HepG2 (cell line): ENCODE measurements around the gene IKZF3. TPM values are rescaled to one million over a fixed set of nuclear protein-coding genes. Genes with fewer than 3 reads are reported as not detected.

Experiments used
- ATAC-seq: fragments of 200-7000 bp; cut with Tn5 transposase; 3 replicates; pipeline ENCODE4 v1.9.1; 2020; ENCODE audit warnings: mild to moderate bottlenecking, moderate library complexity
- BruUV-seq: library from RNA; stranded (reverse); fragments of 400-500 nt; replicated peaks from 2 replicates; lab custom pipeline; 2021; lab: Mats Ljungman, UMichigan
- CTCF ChIA-PET: fragments of 300-600 bp; formaldehyde crosslinking; extraction: SDS; loops from one replicate; lab custom pipeline; 2021; ENCODE audit warnings: low total read pairs, inconsistent platforms, low intra/inter-chr PET ratio; lab: Yijun Ruan, JAX
- POLR2A ChIA-PET: fragments of 350-600 bp; sonication (Branson Sonifier 250); formaldehyde crosslinking; loops from one replicate; lab custom pipeline; 2020; ENCODE audit warnings: antibody characterized with exemption, inconsistent platforms; lab: Yijun Ruan, JAX
- DNase-seq: peaks from one replicate; pipeline ENCODE4 v3.0.0-alpha.2; 2015; ENCODE audit warnings: low spot score
- FAIRE-seq: peaks from 3 replicates; lab custom pipeline; 2011; peaks lifted over from hg19 to GRCh38; lab: Jason Lieb, UNC
- H2AFZ ChIP-seq: one replicate; pipeline ENCODE4 v1.6.1; 2011; ENCODE audit warnings: low read length, inconsistent platforms
- H3K27ac ChIP-seq: fragments of 300-600 bp; 3 replicates; pipeline ENCODE4 v1.8.0; 2011; ENCODE audit warnings: mixed run types, mild to moderate bottlenecking, mixed read lengths, low read length, inconsistent platforms; ENCODE audit not compliant: insufficient read depth; ENCODE audit errors: extremely low read length
- H3K27me3 ChIP-seq, 2 experiments: fragments of 200-600 bp in 1 of 2; 2 replicates in 1 of 2; 3 replicates in 1 of 2; pipeline versions ENCODE4 v1.6.0 to v1.8.0; 2011; ENCODE audit warnings: low read length in 2 of 2, mild to moderate bottlenecking in 2 of 2, moderate library complexity in 2 of 2, inconsistent platforms in 1 of 2; ENCODE audit not compliant: insufficient read depth in 2 of 2, control insufficient read depth in 1 of 2
- H3K36me3 ChIP-seq, 2 experiments: fragments of 200-600 bp in 1 of 2; replicated peaks in 1 of 2; 2 replicates in 1 of 2; 3 replicates in 1 of 2; pipeline versions ENCODE4 v1.5.1 to v1.8.0; 2011; ENCODE audit warnings: low read length in 2 of 2, inconsistent platforms in 1 of 2; ENCODE audit not compliant: insufficient read depth in 2 of 2, control insufficient read depth in 1 of 2
- H3K4me1 ChIP-seq: 2 replicates; pipeline ENCODE4 v1.5.1; 2012; ENCODE audit warnings: low read length, inconsistent platforms; ENCODE audit not compliant: insufficient read depth
- H3K4me2 ChIP-seq: 2 replicates; pipeline ENCODE4 v1.6.0; 2011; ENCODE audit warnings: low read depth, low read length, inconsistent platforms
- H3K4me3 ChIP-seq, 3 experiments: fragments of 200-600 bp in 1 of 3; sonication (generic), shearing (Covaris generic) in 1 of 3; replicated peaks in 1 of 3; 2 replicates each; pipeline ENCODE4 v1.5.1; 2011 to 2016; ENCODE audit warnings: low read length in 3 of 3, inconsistent platforms in 2 of 3, low read depth in 2 of 3, mild to moderate bottlenecking in 2 of 3, control low read depth in 1 of 3, mixed read lengths in 1 of 3; ENCODE audit not compliant: insufficient read depth in 1 of 3
- H3K79me2 ChIP-seq: one replicate; pipeline ENCODE4 v1.6.1; 2011; ENCODE audit warnings: low read length, inconsistent platforms; ENCODE audit not compliant: insufficient read depth
- H3K9ac ChIP-seq: 2 replicates; pipeline ENCODE4 v1.6.0; 2011; ENCODE audit warnings: mild to moderate bottlenecking, low read depth, low read length, inconsistent platforms; ENCODE audit not compliant: insufficient read depth
- H3K9me3 ChIP-seq: 2 replicates; pipeline ENCODE4 v1.5.1; 2012; ENCODE audit warnings: mild to moderate bottlenecking, low read length
- H4K20me1 ChIP-seq: 2 replicates; pipeline ENCODE4 v1.6.0; 2011; ENCODE audit warnings: inconsistent platforms, mild to moderate bottlenecking, low read length, moderate library complexity; ENCODE audit not compliant: insufficient read depth
- HOXA7 ChIP-seq: sonication (generic); formaldehyde crosslinking; IDR thresholded peaks from 2 replicates; pipeline ENCODE4 v1.8.1; 2022; ENCODE audit warnings: mild to moderate bottlenecking, missing genetic modification reagents, moderate library complexity
- IRX3 ChIP-seq: sonication (generic); formaldehyde crosslinking; IDR thresholded peaks from 2 replicates; pipeline ENCODE4 v1.8.1; 2023; ENCODE audit warnings: mild to moderate bottlenecking, low read depth, missing genetic modification reagents, borderline replicate concordance
- MAF1 ChIP-seq: sonication (generic); formaldehyde crosslinking; IDR thresholded peaks from 2 replicates; pipeline ENCODE4 v1.5.0; 2020; ENCODE audit warnings: missing genetic modification reagents, borderline replicate concordance
- NFIB ChIP-seq: sonication (generic); formaldehyde crosslinking; IDR thresholded peaks from 2 replicates; pipeline ENCODE4 v1.9.0; 2021; ENCODE audit warnings: missing genetic modification reagents, mild to moderate bottlenecking, borderline replicate concordance
- PRDM15 ChIP-seq: sonication (generic); formaldehyde crosslinking; IDR thresholded peaks from 2 replicates; pipeline ENCODE4 v1.4.0; 2020; ENCODE audit warnings: missing genetic modification reagents
- SNAPC2 ChIP-seq: sonication (generic); formaldehyde crosslinking; IDR thresholded peaks from 2 replicates; pipeline ENCODE4 v1.8.1; 2022; ENCODE audit warnings: mild to moderate bottlenecking, missing genetic modification reagents
- YEATS2 ChIP-seq: sonication (generic); formaldehyde crosslinking; IDR thresholded peaks from 2 replicates; pipeline ENCODE4 v1.4.0; 2020; ENCODE audit warnings: missing genetic modification reagents, borderline replicate concordance
- ZBTB20 ChIP-seq: sonication (generic); formaldehyde crosslinking; IDR thresholded peaks from 2 replicates; pipeline ENCODE4 v1.8.1; 2023; ENCODE audit warnings: missing genetic modification reagents, low read depth, mild to moderate bottlenecking, borderline replicate concordance
- ZFAT ChIP-seq: sonication (generic); formaldehyde crosslinking; conservative IDR thresholded peaks from 2 replicates; pipeline ENCODE4 v1.8.1; 2023; ENCODE audit warnings: missing genetic modification reagents, inconsistent platforms
- ZNF280D ChIP-seq: sonication (generic); formaldehyde crosslinking; IDR thresholded peaks from 2 replicates; pipeline ENCODE4 v1.5.1; 2020; ENCODE audit warnings: mild to moderate bottlenecking, missing genetic modification reagents
- ZNF331 ChIP-seq: sonication (generic); formaldehyde crosslinking; IDR thresholded peaks from 2 replicates; pipeline ENCODE4 v1.4.0; 2020; ENCODE audit warnings: missing genetic modification reagents
- ZNF354B ChIP-seq: sonication (generic); formaldehyde crosslinking; IDR thresholded peaks from 2 replicates; pipeline ENCODE4 v1.8.0; 2022; ENCODE audit warnings: mild to moderate bottlenecking, missing genetic modification reagents
- WGBS: methylation state at CpG from one replicate; pipeline ENCODE4 v1.1.6; 2017; ENCODE audit warnings: low lambda C conversion rate; 5-methylcytosine and 5-hydroxymethylcytosine counted together
- in situ Hi-C: cut with HindIII; loops from 2 replicates; pipeline ENCODE4 v1.10.0; 2017; ENCODE audit warnings: low pct_unique_long_range_greater_than_20kb; ENCODE audit not compliant: extremely low pct_ligation_motif_present
- intact Hi-C: fragments of 100-400 bp; cut with micrococcal nuclease; formaldehyde crosslinking; loops from one replicate; pipeline ENCODE4 v1.10.0; 2022; ENCODE audit not compliant: unreplicated experiment
- polyA plus RNA-seq, 8 experiments: library from polyadenylated mRNA; depleted of rRNA in 3 of 8; stranded (reverse) in 7 of 8; unstranded in 1 of 8; fragments of >200 nt; fragmentation: Illumina TruSeq in 4 of 8; extraction: Trizol in 4 of 8; gene quantifications; 2 replicates each; pipeline versions ENCODE4 v1.2.1 to v1.2.3, GENCODE V29; 2011 to 2016; ENCODE audit warnings: low read depth in 4 of 8, missing spikeins in 1 of 8, mixed read lengths in 1 of 8; ENCODE audit not compliant: insufficient read depth in 1 of 8
- total RNA-seq, 5 experiments: library from RNA; depleted of rRNA; stranded (reverse); fragments of >200 nt; fragmentation: Illumina TruSeq; extraction: Trizol; gene quantifications; 2 replicates each; pipeline ENCODE4 v1.2.3, GENCODE V29; 2016; ENCODE audit warnings: low read depth in 1 of 5
- TF ChIP-seq, protein P1 (sequence below): fragments of 450-650 bp; IDR thresholded peaks from 2 replicates; pipeline ENCODE4 v1.6.1; 2016
- TF ChIP-seq, protein P2 (sequence below): IDR thresholded peaks from 2 replicates; pipeline ENCODE4 v1.6.1; 2016

Gene IKZF3
- total and polyA plus RNA-seq, 2 of the 13 experiments (the other 11 are each of a cell fraction or from before 2014, with no cell fraction given) = not detected

DNA sequence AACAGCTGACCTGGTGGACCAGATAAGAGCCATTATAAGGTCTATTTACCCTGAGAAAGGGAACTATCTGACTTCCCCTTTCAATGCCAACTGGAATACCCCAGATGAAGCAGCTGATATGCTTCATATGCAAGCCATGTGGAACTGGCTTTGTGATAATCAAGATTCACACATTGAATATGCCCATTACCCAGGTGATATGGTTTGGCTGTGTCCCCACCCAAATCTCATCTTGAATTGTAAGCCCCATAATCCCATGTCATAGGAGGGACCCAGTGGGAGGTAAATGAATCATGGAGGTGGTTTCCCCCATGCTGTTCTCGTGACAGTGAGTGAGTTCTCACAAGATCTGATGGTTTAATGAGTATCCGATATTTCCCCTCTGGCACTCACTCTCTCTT lies 42.1 kb downstream of the IKZF3 start (continued):
- no peak for TF ChIP-seq PRDM15 (CRISPR knock-in tag)

DNA sequence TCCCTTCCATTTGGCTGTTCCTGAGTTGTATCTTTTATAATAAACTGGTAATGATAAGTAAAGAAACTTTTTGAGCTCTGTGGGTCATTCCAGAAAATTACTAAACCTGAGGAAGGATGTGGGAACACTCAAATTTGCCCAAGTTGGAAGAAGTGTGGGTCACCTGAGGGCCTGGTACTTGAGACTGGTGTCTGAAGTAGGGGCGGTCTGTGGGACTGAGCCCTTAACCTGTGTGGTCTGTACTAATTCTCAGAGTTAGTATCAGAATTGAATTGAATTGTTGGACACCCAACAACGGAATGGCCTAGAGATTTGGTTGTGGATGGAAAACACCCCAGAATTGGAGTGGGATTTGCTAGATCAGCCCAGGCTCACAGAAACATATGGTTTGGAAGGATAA lies 43.1 kb downstream of the IKZF3 start:
- CTCF ChIA-PET = no interaction called here
- Histone ChIP-seq H3K27ac (no peak overlapping the region), H3K4me3 (no peak overlapping the region), H4K20me1 (no peaks in the 10 kb centered on the region), H3K27me3 (no peaks in the 10 kb centered on the region), H3K9ac (no peak overlapping the region), H3K4me2 (no peak overlapping the region), H3K36me3 (no peaks in the 10 kb centered on the region), H3K4me1 (no peaks in the 10 kb centered on the region), H3K79me2 (no peaks in the 10 kb centered on the region), H2AFZ (no peak overlapping the region), H3K9me3 (peaks cover 18% of the 10 kb centered on the region)
- BruUV-seq = no TSS peak
- ATAC-seq (no peak), DNase-seq (no peak), FAIRE-seq (no peak)
- in situ Hi-C loops (no loop called here), intact Hi-C loops (no loop called here)
- WGBS = 39% methylated on average over 2 of the region's 2 CpGs
- POLR2A ChIA-PET = no interaction called here
- no peak for TF ChIP-seq NFIB (CRISPR knock-in tag)
- no peak for TF ChIP-seq ZNF331 (CRISPR knock-in tag)
- no peak for TF ChIP-seq SNAPC2 (CRISPR knock-in tag)
- TF ChIP-seq ZBTB20 (CRISPR knock-in tag) = no peak
- no peak for TF ChIP-seq IRX3 (CRISPR knock-in tag)
- TF ChIP-seq HOXA7 (CRISPR knock-in tag) = no peak
- TF ChIP-seq, protein P1, sequence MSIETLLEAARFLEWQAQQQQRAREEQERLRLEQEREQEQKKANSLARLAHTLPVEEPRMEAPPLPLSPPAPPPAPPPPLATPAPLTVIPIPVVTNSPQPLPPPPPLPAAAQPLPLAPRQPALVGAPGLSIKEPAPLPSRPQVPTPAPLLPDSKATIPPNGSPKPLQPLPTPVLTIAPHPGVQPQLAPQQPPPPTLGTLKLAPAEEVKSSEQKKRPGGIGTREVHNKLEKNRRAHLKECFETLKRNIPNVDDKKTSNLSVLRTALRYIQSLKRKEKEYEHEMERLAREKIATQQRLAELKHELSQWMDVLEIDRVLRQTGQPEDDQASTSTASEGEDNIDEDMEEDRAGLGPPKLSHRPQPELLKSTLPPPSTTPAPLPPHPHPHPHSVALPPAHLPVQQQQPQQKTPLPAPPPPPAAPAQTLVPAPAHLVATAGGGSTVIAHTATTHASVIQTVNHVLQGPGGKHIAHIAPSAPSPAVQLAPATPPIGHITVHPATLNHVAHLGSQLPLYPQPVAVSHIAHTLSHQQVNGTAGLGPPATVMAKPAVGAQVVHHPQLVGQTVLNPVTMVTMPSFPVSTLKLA = no peak
- TF ChIP-seq, protein P2, sequence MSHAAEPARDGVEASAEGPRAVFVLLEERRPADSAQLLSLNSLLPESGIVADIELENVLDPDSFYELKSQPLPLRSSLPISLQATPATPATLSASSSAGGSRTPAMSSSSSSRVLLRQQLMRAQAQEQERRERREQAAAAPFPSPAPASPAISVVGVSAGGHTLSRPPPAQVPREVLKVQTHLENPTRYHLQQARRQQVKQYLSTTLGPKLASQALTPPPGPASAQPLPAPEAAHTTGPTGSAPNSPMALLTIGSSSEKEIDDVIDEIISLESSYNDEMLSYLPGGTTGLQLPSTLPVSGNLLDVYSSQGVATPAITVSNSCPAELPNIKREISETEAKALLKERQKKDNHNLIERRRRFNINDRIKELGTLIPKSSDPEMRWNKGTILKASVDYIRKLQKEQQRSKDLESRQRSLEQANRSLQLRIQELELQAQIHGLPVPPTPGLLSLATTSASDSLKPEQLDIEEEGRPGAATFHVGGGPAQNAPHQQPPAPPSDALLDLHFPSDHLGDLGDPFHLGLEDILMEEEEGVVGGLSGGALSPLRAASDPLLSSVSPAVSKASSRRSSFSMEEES (CRISPR knock-in tag) = no peak
- no peak for TF ChIP-seq ZFAT (CRISPR knock-in tag)
- TF ChIP-seq ZNF354B (CRISPR knock-in tag) = no peak
- TF ChIP-seq ZNF280D (CRISPR knock-in tag) = no peak
- no peak for TF ChIP-seq YEATS2 (CRISPR knock-in tag)
- TF ChIP-seq MAF1 = no peak
